Mesothelial cell of epicardium (in vitro differentiated cells): ENCODE results near the gene TTC24. TPM values are rescaled to one million over a fixed set of nuclear protein-coding genes. Genes with fewer than 3 reads are reported as not detected.
A peak's percentile ranks its signal among the peaks of the same experiment; 100 is the strongest.

Experiments used
- DNase-seq, 2 experiments: peaks; one replicate each; pipeline ENCODE4 v3.0.0; 2021; ENCODE audit warnings: low spot score in 2 of 2; ENCODE audit not compliant: unreplicated experiment in 2 of 2
- H3K27ac Mint-ChIP-seq: 2 replicates; pipeline ENCODE4 v1.8.0; 2021; ENCODE audit warnings: mixed read lengths
- H3K27me3 Mint-ChIP-seq: 2 replicates; pipeline ENCODE4 v1.8.0; 2021; ENCODE audit warnings: low read depth, mixed read lengths
- H3K36me3 Mint-ChIP-seq: 2 replicates; pipeline ENCODE4 v1.8.0; 2021; ENCODE audit warnings: mixed read lengths
- H3K4me1 Mint-ChIP-seq: 2 replicates; pipeline ENCODE4 v1.8.0; 2021; ENCODE audit warnings: mixed read lengths
- H3K4me3 Mint-ChIP-seq: 2 replicates; pipeline ENCODE4 v1.8.0; 2021; ENCODE audit warnings: mild to moderate bottlenecking, moderate library complexity, mixed read lengths
- H3K9me3 Mint-ChIP-seq: 2 replicates; pipeline ENCODE4 v1.8.0; 2021; ENCODE audit warnings: mixed read lengths
- total RNA-seq: library from RNA; stranded (reverse); gene quantifications from 3 replicates; pipeline ENCODE4 v1.2.1, GENCODE V29; 2021
- TF ChIP-seq, protein P1 (sequence below): fragments of 200-600 bp; sonication (generic); IDR thresholded peaks from one replicate; pipeline ENCODE4 v1.5.0; 2021; ENCODE audit warnings: antibody characterized with exemption; ENCODE audit not compliant: unreplicated experiment

Gene TTC24
- total RNA-seq, 1 donor from 2014 or later = not detected

DNA sequence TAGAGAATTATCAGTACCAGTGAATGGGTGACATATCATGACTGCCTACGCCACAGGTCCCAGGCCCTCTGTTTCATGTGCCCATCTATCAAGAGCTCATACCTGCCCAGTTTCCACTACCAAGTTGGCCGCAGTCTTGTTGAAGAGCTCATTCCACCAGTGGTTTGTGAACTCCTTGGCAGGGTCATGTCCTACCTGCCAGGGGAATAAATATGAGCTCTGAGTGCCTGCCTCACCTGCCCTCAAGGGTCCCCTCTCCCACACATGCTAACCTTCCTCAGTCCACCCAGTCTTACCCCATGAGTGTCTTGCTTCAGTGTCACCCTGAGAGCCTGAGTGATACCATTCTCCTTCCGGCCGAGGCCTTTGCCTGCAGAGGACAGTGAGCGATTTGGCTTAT lies 18.6 kb downstream of the TTC24 start:
- no peak for DNase-seq
- no peak overlapping the region for H3K4me3 Mint-ChIP-seq
- peaks cover 30% of the 10 kb centered on the region for H3K4me1 Mint-ChIP-seq
- no peaks in the 10 kb centered on the region for H3K27me3 Mint-ChIP-seq
- peaks cover 19% of the 10 kb centered on the region for H3K36me3 Mint-ChIP-seq
- H3K9me3 Mint-ChIP-seq = no peaks in the 10 kb centered on the region
- no peak overlapping the region for H3K27ac Mint-ChIP-seq
- TF ChIP-seq, protein P1, sequence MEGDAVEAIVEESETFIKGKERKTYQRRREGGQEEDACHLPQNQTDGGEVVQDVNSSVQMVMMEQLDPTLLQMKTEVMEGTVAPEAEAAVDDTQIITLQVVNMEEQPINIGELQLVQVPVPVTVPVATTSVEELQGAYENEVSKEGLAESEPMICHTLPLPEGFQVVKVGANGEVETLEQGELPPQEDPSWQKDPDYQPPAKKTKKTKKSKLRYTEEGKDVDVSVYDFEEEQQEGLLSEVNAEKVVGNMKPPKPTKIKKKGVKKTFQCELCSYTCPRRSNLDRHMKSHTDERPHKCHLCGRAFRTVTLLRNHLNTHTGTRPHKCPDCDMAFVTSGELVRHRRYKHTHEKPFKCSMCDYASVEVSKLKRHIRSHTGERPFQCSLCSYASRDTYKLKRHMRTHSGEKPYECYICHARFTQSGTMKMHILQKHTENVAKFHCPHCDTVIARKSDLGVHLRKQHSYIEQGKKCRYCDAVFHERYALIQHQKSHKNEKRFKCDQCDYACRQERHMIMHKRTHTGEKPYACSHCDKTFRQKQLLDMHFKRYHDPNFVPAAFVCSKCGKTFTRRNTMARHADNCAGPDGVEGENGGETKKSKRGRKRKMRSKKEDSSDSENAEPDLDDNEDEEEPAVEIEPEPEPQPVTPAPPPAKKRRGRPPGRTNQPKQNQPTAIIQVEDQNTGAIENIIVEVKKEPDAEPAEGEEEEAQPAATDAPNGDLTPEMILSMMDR = no peak

DNA sequence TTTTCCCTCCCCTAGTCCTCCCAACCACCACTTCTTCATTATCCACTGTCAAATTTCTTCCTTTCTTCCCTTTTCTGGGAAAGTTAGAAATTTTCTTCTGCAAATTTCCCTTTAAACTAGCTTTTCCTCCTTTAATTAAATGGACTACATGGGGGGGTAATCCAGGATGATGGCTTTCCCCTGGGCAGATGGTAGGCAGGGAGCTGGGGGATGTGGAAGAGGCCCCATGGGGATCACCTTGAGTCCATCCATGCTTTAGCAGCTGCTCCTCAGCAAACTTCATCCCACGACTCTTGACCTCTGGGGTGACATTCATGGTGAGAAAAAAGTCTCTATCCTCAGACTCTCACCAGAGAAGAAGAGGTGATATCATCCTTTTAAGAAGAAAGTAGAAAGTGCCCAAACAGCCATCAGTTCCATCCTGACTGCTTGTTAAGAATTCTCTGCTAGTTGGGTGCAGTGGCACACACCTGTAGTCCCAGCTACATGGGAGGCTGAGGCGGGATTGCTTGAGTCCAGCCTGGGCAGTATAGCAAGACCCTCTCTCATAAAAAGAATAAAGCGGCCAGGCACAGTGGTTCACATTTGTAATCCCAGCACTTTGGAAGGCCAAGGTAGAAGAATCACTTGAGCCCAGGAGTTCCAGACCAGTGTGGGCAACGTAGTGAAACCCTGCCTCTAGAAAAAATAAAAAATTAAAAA lies 19.4 kb downstream of the TTC24 start:
- Mint-ChIP-seq H3K27me3 (no peaks in the 10 kb centered on the region), H3K4me3 (no peak overlapping the region), H3K9me3 (no peaks in the 10 kb centered on the region), H3K27ac (no peak overlapping the region), H3K36me3 (peaks cover 19% of the 10 kb centered on the region), H3K4me1 (peaks cover 30% of the 10 kb centered on the region)
- TF ChIP-seq, protein P1 = no peak
- DNase-seq = no peak

DNA sequence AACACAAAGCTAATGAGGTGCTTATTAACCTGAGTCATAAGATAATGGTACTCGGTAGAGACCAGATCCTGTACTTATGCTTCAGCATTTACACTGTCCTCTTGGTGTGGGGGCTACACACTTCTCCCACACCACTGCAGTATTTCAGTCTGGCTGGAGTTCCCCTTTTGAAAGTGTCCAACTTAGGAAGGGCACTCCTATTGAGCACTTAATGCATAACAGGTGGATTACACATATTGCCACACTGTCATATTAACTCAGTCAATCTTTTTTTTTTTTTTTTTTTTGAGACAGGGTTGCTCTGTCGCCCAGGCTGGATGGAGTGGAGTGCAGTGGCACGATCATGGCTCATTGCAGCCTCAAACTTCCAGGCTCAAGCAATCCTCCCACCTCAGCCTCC lies 20.3 kb downstream of the TTC24 start:
- DNase-seq = no peak
- peak overlapping the region; percentile 97 for H3K4me3 Mint-ChIP-seq

DNA sequence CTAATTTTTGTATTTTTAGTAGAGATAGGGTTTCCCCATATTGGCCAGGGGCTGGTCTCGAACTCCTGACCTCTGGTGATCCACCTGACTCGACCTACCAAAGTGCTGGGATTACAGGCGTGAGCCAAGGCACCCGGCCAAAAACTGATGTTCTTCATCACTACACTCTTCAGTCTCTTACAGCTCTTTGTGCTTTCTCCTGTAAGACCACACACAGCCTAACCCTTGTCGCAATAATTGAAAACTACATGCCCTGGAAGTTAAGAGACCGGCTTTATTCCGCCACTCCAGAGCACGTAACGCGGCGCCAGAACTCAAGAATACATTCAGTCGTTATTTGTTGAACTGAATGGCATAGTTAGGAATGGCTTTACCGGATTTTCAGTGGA lies 21.2 kb downstream of the TTC24 start:
- DNase-seq = no peak
- no peaks in the 10 kb centered on the region for H3K9me3 Mint-ChIP-seq

More for the DNA sequence above, 20.3 kb downstream of the TTC24 start:
- TF ChIP-seq, protein P1 = peak; percentile 36
- no peaks in the 10 kb centered on the region for H3K9me3 Mint-ChIP-seq
- H3K27ac Mint-ChIP-seq = no peak overlapping the region
- no peaks in the 10 kb centered on the region for H3K27me3 Mint-ChIP-seq
- H3K36me3 Mint-ChIP-seq = peaks cover 19% of the 10 kb centered on the region
- H3K4me1 Mint-ChIP-seq = peaks cover 27% of the 10 kb centered on the region

DNA sequence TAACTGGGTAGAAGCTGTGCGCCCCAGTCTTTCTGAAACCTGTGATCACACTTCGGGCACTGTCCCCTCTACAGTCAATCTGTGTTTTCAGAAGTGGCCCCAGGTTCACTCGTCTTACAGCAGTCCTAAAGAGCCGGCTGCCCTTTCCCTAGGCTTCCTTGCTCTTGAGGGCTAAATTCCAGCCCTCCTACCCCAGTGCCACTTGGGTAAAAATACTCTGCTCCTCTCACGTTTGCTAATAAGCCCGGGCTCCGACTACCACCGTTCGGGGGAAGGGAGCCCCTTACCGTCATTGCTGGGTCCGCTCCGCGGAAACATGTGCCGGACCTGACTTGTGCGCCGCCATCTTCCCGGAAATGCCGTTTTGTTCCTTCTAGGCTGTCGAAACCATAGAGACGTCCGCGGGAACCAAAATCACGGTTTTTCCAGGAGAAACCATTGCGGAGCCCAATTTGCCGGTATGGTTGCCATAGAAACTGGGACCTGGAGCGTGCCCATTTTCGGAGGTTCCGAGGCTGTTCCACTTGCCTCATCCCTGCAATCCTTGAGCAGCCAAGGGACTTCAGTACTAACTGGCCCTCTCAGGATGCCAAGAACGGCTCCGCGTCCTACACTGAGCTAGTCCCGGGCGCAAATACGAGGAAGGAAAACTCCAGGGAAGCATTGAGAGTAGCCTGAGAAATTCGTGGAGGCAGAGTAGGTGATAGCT lies 21.8 kb downstream of the TTC24 start, which contains the start of gene GPATCH4:
TSS of gene GPATCH4 (minus strand) at position 358 of the 709 bp plus-strand sequence.
- Mint-ChIP-seq H3K27ac (peak within 1 kb of the TSS; percentile 98), H3K27me3 (no peaks in the 10 kb centered on the region), H3K4me3 (peak within 1 kb of the TSS; percentile 97), H3K4me1 (peaks cover 23% of the 10 kb centered on the region), H3K36me3 (peaks cover 11% of the 10 kb centered on the region), H3K9me3 (no peaks in the 10 kb centered on the region)
- TF ChIP-seq, protein P1 = no peak
- DNase-seq = peak; percentile 35 to 71

More for the DNA sequence above, 21.2 kb downstream of the TTC24 start:
- no peaks in the 10 kb centered on the region for H3K27me3 Mint-ChIP-seq
- TF ChIP-seq, protein P1 = no peak
- peak overlapping the region; percentile 98 for H3K27ac Mint-ChIP-seq
- H3K36me3 Mint-ChIP-seq = peaks cover 12% of the 10 kb centered on the region
- peak overlapping the region; percentile 97 for H3K4me3 Mint-ChIP-seq
- peaks cover 23% of the 10 kb centered on the region for H3K4me1 Mint-ChIP-seq
